Posterior cingulate gyrus (tissue), 11 donors: Measurements from ENCODE around the gene FILIP1.
"Not testable (repeated sequence)": the region's sequence is repeated elsewhere in the genome, so short reads cannot be mapped to it uniquely, and the experiment has no call there.

Experiments
- DNase-seq, 10 donors: peaks; one replicate each; pipeline versions ENCODE4 v3.0.0 to v3.0.0-alpha.2; 2020 to 2021; ENCODE audit warnings: mixed read lengths in 3 of 10
- intact Hi-C: fragments of 100-400 bp; cut with DNase I; formaldehyde crosslinking; loops from one replicate; pipeline ENCODE4 v1.15.1; 2023

The FILIP1 gene

GRCh38 chr6:75422024-75422639 is 71.5 kb downstream of the FILIP1 start:
- intact Hi-C loops, result no loop called here

GRCh38 chr6:75421316-75422023 is 72.1 kb downstream of the FILIP1 start:
- intact Hi-C loops, result no loop called here
- DNase-seq, result no peak

More at GRCh38 chr6:75422024-75422639, 71.5 kb downstream of the FILIP1 start:
- DNase-seq, result no peak

- intact Hi-C loops, result no loop called here
- DNase-seq, result no peak
Measured at GRCh38 chr6:75419980-75420379, 73.6 kb downstream of the FILIP1 start.

GRCh38 chr6:75419416-75419815 is 74.2 kb downstream of the FILIP1 start:
- intact Hi-C loops, result no loop called here
- DNase-seq, result no peak

GRCh38 chr6:75418233-75418632 is 75.4 kb downstream of the FILIP1 start:
- no peak for DNase-seq
- intact Hi-C loops, result no loop called here

GRCh38 chr6:75416443-75416842 is 77.2 kb downstream of the FILIP1 start:
- intact Hi-C loops, result no loop called here

GRCh38 chr6:75415804-75416203 is 77.8 kb downstream of the FILIP1 start:
- no peak for DNase-seq
- intact Hi-C loops, result no loop called here

More at GRCh38 chr6:75416443-75416842, 77.2 kb downstream of the FILIP1 start:
- DNase-seq, result no peak

GRCh38 chr6:75414445-75415021 is 79.1 kb downstream of the FILIP1 start:
- intact Hi-C loops, result no loop called here
- DNase-seq, result no peak

GRCh38 chr6:75412969-75413662 is 80.5 kb downstream of the FILIP1 start:
- DNase-seq, result no peak
- intact Hi-C loops, result no loop called here

GRCh38 chr6:75410564-75410963 is 83.0 kb downstream of the FILIP1 start:
- intact Hi-C loops, result not testable (repeated sequence)

GRCh38 chr6:75409928-75410327 is 83.7 kb downstream of the FILIP1 start:
- intact Hi-C loops, result no loop called here

More at GRCh38 chr6:75410564-75410963, 83.0 kb downstream of the FILIP1 start:
- DNase-seq, result not testable (repeated sequence)

GRCh38 chr6:75409286-75409685 is 84.3 kb downstream of the FILIP1 start:
- no peak for DNase-seq
- intact Hi-C loops, result no loop called here

More at GRCh38 chr6:75409928-75410327, 83.7 kb downstream of the FILIP1 start:
- no peak for DNase-seq

GRCh38 chr6:75403563-75404080 is 90.0 kb downstream of the FILIP1 start:
- DNase-seq, result no peak
- intact Hi-C loops, result no loop called here

- intact Hi-C loops, result no loop called here
- no peak for DNase-seq
Measured at GRCh38 chr6:75402296-75402695, 91.3 kb downstream of the FILIP1 start.

GRCh38 chr6:75397656-75398465 is 95.7 kb downstream of the FILIP1 start:
- intact Hi-C loops, result no loop called here
- DNase-seq, result no peak

GRCh38 chr6:75397171-75397570 is 96.4 kb downstream of the FILIP1 start:
- intact Hi-C loops, result no loop called here
- no peak for DNase-seq

GRCh38 chr6:75396005-75396800 is 97.4 kb downstream of the FILIP1 start:
- DNase-seq, result no peak

GRCh38 chr6:75393806-75394205 is 99.8 kb downstream of the FILIP1 start:
- DNase-seq, result no peak
- intact Hi-C loops, result no loop called here

More at GRCh38 chr6:75396005-75396800, 97.4 kb downstream of the FILIP1 start:
- intact Hi-C loops, result no loop called here

- intact Hi-C loops, result no loop called here
Measured at GRCh38 chr6:75391276-75391675, 102.3 kb downstream of the FILIP1 start.

More at GRCh38 chr6:75391276-75391675, 102.3 kb downstream of the FILIP1 start:
- no peak for DNase-seq
